ENCODE data around the gene CFAP161.

Gene CFAP161

GRCh38 chr15:81155375-81156218 lies 21.5 kb downstream of the CFAP161 start:
- TF ChIP-seq REST (IDR thresholded peaks at IDR 0.05; ENCODE audit: insufficient read depth in 1 of 2, low read depth in 2 of 2, low read length in 2 of 2) = no peak
- TF ChIP-seq TAF1 (IDR thresholded peaks at IDR 0.05; ENCODE audit: borderline replicate concordance, insufficient read depth, low read length) = no peak
- no peak for TF ChIP-seq SIN3A (IDR thresholded peaks at IDR 0.05; ENCODE audit: borderline replicate concordance, insufficient read depth, low read length)
- TF ChIP-seq POLR2AphosphoS5 (IDR thresholded peaks at IDR 0.05; ENCODE audit: low read depth, low read length) = no peak
- no peak for TF ChIP-seq FOXP2 (optimal IDR thresholded peaks at IDR 0.05; ENCODE audit: borderline replicate concordance, extremely low read depth, extremely low read length, insufficient read depth)

GRCh38 chr15:81156324-81156723 lies 22.3 kb downstream of the CFAP161 start:
- TF ChIP-seq REST (IDR thresholded peaks at IDR 0.05; ENCODE audit: insufficient read depth in 1 of 2, low read depth in 2 of 2, low read length in 2 of 2) (no peak), FOXP2 (optimal IDR thresholded peaks at IDR 0.05; ENCODE audit: borderline replicate concordance, extremely low read depth, extremely low read length, insufficient read depth) (no peak), SIN3A (IDR thresholded peaks at IDR 0.05; ENCODE audit: borderline replicate concordance, insufficient read depth, low read length) (no peak), TAF1 (IDR thresholded peaks at IDR 0.05; ENCODE audit: borderline replicate concordance, insufficient read depth, low read length) (no peak), POLR2AphosphoS5 (IDR thresholded peaks at IDR 0.05; ENCODE audit: low read depth, low read length) (no peak)

GRCh38 chr15:81157195-81157938 lies 23.3 kb downstream of the CFAP161 start:
- TF ChIP-seq SIN3A (IDR thresholded peaks at IDR 0.05; ENCODE audit: borderline replicate concordance, insufficient read depth, low read length) = no peak
- no peak for TF ChIP-seq TAF1 (IDR thresholded peaks at IDR 0.05; ENCODE audit: borderline replicate concordance, insufficient read depth, low read length)
- no peak for TF ChIP-seq REST (IDR thresholded peaks at IDR 0.05; ENCODE audit: insufficient read depth in 1 of 2, low read depth in 2 of 2, low read length in 2 of 2)
- no peak for TF ChIP-seq FOXP2 (optimal IDR thresholded peaks at IDR 0.05; ENCODE audit: borderline replicate concordance, extremely low read depth, extremely low read length, insufficient read depth)
- no peak for TF ChIP-seq POLR2AphosphoS5 (IDR thresholded peaks at IDR 0.05; ENCODE audit: low read depth, low read length)

- no peak for TF ChIP-seq REST (IDR thresholded peaks at IDR 0.05; ENCODE audit: insufficient read depth in 1 of 2, low read depth in 2 of 2, low read length in 2 of 2)
- no peak for TF ChIP-seq SIN3A (IDR thresholded peaks at IDR 0.05; ENCODE audit: borderline replicate concordance, insufficient read depth, low read length)
- TF ChIP-seq TAF1 (IDR thresholded peaks at IDR 0.05; ENCODE audit: borderline replicate concordance, insufficient read depth, low read length) = no peak
- TF ChIP-seq FOXP2 (optimal IDR thresholded peaks at IDR 0.05; ENCODE audit: borderline replicate concordance, extremely low read depth, extremely low read length, insufficient read depth) = no peak
- TF ChIP-seq POLR2AphosphoS5 (IDR thresholded peaks at IDR 0.05; ENCODE audit: low read depth, low read length) = no peak
These were observed 23.8 kb downstream of the CFAP161 start for GRCh38 chr15:81157939-81158223.
